Ishikawa (cell line): Measurements from ENCODE around the gene SLC24A2.

ENCODE experiments used
- FOXM1 ChIP-seq: IDR thresholded peaks from 2 replicates; pipeline ENCODE4 v1.6.1; 2012; ENCODE audit warnings: low read depth, borderline replicate concordance
- TCF12 ChIP-seq: IDR thresholded peaks from 2 replicates; pipeline ENCODE4 v1.6.1; 2012; ENCODE audit warnings: low read depth

- TF ChIP-seq TCF12 (no peak), FOXM1 (no peak)
Measured at GRCh38 chr9:19809422-19810269, 20.8 kb upstream of the SLC24A2 start.
